Omental fat pad (tissue), 4 donors: ENCODE results near the gene PROC. TPM values are rescaled to one million over a fixed set of nuclear protein-coding genes. Genes with fewer than 3 reads are reported as not detected.
"Not testable (repeated sequence)": the region's sequence is repeated elsewhere in the genome, so short reads cannot be mapped to it uniquely, and the experiment has no call there.

ENCODE experiments used
- ATAC-seq: fragments of 150-250 bp; one replicate; pipeline ENCODE4 v1.9.1; 2016; ENCODE audit warnings: mild to moderate bottlenecking, moderate library complexity; ENCODE audit not compliant: low FRiP score
- DNase-seq: peaks from one replicate; pipeline ENCODE4 v3.0.0-alpha.2; 2019; ENCODE audit warnings: low spot score
- total RNA-seq, 4 donors: library from RNA; depleted of rRNA; stranded (reverse); fragments of >200 nt; gene quantifications; one replicate each; pipeline ENCODE4 v1.1.0, GENCODE V29; 2016
- TF ChIP-seq, protein P1 (sequence below), 3 donors: fragments of 450-650 bp; IDR thresholded peaks; one replicate each; pipeline ENCODE4 v1.5.1; 2016 to 2017; ENCODE audit warnings: antibody characterized with exemption in 3 of 3, mild to moderate bottlenecking in 3 of 3, moderate library complexity in 2 of 3

The PROC gene
- total RNA-seq, 4 donors from 2014 or later = not detected

DNA sequence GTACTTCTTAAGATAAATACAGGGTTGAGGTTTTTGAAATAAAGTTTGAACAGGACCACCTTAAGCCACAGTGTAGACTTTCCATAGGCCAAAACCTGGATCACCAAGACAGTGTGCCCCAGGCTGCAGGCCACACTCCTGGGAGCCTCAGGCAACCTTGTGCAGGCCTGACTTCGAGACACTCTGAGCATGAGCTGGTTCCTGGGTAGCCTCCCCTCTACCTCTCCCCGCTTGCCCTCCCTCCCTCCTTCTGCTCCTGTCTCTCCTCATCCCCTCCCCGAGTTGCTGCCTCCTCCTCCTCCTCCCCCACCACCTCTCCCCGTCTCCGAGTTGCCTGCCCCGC is 10.6 kb upstream of the PROC start:
- TF ChIP-seq, protein P1, sequence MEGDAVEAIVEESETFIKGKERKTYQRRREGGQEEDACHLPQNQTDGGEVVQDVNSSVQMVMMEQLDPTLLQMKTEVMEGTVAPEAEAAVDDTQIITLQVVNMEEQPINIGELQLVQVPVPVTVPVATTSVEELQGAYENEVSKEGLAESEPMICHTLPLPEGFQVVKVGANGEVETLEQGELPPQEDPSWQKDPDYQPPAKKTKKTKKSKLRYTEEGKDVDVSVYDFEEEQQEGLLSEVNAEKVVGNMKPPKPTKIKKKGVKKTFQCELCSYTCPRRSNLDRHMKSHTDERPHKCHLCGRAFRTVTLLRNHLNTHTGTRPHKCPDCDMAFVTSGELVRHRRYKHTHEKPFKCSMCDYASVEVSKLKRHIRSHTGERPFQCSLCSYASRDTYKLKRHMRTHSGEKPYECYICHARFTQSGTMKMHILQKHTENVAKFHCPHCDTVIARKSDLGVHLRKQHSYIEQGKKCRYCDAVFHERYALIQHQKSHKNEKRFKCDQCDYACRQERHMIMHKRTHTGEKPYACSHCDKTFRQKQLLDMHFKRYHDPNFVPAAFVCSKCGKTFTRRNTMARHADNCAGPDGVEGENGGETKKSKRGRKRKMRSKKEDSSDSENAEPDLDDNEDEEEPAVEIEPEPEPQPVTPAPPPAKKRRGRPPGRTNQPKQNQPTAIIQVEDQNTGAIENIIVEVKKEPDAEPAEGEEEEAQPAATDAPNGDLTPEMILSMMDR (IDR thresholded peaks at IDR 0.05) = no peak
- DNase-seq (no peak), ATAC-seq (peak; percentile 19)

DNA sequence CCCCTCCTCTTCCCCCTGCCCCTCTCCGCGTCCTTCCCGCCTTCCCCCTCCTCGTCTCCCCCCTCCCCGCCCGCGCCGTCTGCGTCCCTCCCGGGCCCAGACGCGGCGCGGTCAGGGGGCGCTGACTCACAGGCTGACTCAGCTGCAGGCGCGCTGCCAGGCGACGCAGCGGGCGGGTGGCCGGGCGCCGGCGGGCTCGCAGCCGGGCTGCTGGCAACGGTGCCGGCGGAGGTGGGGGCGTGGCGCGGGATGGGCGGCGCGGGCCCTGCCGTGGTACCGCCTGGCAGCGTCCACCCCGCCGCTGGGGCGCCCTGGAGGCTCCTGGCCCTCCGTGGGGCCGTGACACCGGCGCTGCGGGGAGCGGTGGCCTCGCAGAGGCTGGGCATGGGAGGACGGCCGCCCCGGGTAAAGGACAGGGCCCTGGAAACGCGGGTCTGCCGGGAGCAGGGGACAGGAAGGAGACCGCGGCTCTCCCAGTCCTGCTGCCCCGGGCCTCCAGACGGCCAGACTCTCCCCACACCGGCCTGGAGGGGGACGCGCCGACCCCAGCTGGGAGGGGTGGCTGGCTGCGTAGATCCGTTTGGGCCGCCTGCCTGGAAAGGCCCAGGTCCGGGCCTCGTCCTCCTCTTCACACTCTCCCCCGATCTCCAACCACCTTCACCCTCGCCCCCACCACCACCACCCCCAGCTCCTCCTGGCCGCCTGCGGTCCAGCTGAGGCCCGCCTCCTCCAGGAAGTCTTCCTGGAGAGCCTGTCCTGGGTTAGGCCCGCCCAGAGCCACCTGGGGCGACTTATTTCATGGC is 10.0 kb upstream of the PROC start:
- ATAC-seq = peak; percentile 95
- TF ChIP-seq, protein P1 (IDR thresholded peaks at IDR 0.05) = no peak
- peak; percentile 80 for DNase-seq

DNA sequence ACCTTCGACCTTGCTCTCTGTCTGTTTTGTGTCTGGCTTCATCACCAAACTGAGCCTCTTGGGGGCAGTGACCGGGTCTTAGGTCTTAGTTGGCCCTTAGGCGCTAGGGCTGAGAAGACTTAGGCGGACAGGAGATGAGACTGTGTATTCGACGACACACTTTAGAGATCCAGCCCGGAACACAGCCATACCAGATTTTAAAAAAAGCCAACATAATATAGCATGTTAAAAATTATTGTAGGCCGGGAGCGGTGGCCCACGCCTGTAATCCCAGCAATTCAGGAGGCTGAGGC is 9.5 kb upstream of the PROC start:
- ATAC-seq = no peak
- TF ChIP-seq, protein P1 (IDR thresholded peaks at IDR 0.05) = no peak
- DNase-seq = no peak

DNA sequence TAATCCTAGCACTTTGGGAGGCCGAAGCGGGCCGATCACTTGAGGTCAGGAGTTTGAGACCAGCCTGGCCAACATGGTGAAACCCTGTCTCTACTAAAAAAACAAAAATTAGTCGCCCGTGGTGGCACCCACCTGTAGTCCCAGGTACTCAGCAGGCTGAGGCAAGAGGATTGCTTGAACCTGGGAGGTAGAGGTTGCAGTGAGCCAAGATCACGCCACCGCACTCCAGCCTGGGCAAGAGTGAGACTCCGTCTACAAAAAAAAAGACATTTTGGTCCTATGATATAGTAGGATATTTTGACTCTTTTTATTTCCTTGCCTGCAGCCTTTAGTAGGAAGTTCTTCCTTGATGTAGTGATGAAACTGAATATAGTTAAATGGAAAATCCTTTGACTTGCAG is 8.5 kb upstream of the PROC start:
- not testable (repeated sequence) for DNase-seq, ATAC-seq

DNA sequence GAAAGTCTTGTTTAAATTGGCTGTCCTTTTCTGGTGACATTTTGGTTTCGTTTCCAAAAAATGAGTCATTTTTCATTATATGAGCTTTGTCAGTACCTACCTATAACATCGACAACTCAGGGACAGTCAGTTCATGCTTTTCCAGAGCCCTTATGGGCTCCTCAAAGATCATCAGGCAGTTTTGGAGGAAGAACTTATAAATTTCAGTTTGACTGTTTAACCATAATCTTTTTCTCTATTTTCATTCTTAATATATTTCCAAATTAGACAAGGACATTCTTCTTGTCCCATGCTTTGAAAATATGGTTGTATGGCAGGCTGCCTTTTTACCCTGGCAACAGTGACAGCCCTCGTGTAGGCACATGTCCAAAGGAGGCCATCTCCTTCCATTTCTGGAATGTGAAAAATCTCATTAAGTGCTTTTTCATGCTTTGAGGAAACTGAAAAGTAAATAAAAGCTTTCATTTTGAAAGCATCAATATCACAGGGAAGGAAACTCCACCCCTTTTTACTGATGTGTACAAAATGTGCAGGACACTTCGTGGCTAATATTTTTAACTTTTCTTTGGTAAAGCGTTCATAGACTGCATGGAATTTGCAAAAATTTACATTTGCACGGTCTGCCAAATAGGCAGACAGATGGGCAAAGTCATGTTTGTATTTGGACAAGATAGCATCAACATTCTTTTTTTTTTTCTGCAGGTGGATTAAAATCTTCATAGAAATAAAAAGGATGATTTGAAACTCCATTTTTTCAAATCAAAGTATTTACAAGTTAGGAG is 7.2 kb upstream of the PROC start:
- TF ChIP-seq, protein P1 (IDR thresholded peaks at IDR 0.05) = no peak
- ATAC-seq (no peak), DNase-seq (no peak)

DNA sequence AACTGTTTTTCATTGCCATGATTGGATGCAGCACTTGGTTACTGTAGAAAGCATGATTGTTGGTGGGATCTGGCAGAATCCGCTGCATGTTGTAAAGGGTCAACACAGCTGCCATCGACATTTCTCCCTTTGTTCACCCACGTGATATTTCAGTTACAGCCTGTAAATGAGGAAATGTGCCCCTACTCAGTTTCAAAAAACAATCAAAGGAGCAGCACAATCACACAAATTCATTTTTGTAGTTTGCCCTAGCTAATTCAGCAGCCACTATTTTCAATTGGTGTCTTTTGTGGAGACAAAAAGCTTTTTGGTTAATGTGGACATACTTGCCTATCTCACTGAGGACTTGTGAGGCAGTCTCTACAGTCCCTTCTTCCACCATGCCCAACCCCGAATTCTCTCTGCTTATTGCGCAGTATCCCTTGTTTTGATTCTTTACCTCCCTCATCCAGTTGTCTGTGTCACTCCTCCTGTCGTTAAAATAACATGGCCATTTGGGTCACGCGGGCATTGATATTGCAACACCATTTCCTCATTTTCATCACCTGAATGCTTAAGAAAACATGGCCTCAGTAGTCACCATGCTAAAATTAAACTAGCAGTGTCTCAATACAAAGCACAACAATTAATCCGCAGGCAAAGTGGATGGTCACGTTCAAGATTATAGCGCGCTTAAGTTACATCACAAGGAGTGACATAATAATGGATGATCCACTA is 6.4 kb upstream of the PROC start:
- TF ChIP-seq, protein P1 (IDR thresholded peaks at IDR 0.05) = no peak
- DNase-seq (no peak), ATAC-seq (no peak)

DNA sequence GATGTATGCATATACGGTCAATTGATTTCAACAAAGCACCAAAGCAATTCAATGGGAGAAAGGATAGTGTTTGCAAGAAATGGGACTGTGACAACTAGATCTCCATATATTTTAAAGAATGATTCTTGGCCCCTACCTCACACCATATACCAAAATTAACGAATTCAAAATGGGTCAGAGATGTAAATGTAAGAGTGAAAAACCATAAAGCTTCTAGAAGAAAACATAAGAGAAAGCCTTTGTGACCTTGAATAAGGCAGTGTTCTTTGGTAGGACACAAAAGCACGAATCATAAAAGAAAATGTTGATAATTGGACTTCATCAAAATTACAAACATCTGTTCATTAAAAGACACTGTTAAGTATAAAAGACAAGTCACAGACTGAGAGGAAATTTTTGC is 5.0 kb upstream of the PROC start:
- TF ChIP-seq, protein P1 (IDR thresholded peaks at IDR 0.05) = no peak
- no peak for ATAC-seq
- DNase-seq = no peak
